IMR-90 (cell line): ENCODE results near the gene GLRX2.

Experiments used
- CEBPB ChIP-seq: IDR thresholded peaks from 2 replicates; pipeline ENCODE4 v1.6.1; 2012; ENCODE audit warnings: low read depth, low read length, improper control_type of control experiment
- CTCF ChIP-seq: conservative IDR thresholded peaks from 2 replicates; pipeline ENCODE4 v1.5.1; 2012; ENCODE audit warnings: mild to moderate bottlenecking, low read depth, low read length, improper control_type of control experiment

GRCh38 chr1:193066606-193067005 lies 38.6 kb downstream of the GLRX2 start:
- TF ChIP-seq CTCF (no peak), CEBPB (no peak)
